Lower lobe of right lung (tissue), 2 donors: ENCODE measurements around the gene LRCH1. TPM values are rescaled to one million over a fixed set of nuclear protein-coding genes. Genes with fewer than 3 reads are reported as not detected.

Source experiments
- ATAC-seq, 2 donors: fragments of 200-7000 bp; cut with Tn5 transposase; one replicate each; pipeline ENCODE4 v1.9.1; 2020 to 2022; ENCODE audit warnings: mild to moderate bottlenecking in 2 of 2, moderate library complexity in 2 of 2
- DNase-seq: peaks from one replicate; pipeline ENCODE4 v3.0.0-alpha.2; 2020
- H3K27ac ChIP-seq: fragments of 200-600 bp; one replicate; pipeline ENCODE4 v1.8.0; 2022
- H3K27me3 ChIP-seq: fragments of 200-600 bp; one replicate; pipeline ENCODE4 v1.8.0; 2022; ENCODE audit warnings: low read depth
- H3K36me3 ChIP-seq: fragments of 200-600 bp; one replicate; pipeline ENCODE4 v1.8.0; 2022; ENCODE audit warnings: mild to moderate bottlenecking
- H3K4me1 ChIP-seq: fragments of 200-600 bp; one replicate; pipeline ENCODE4 v1.8.0; 2022
- H3K4me3 ChIP-seq: fragments of 200-600 bp; one replicate; pipeline ENCODE4 v1.8.0; 2022; ENCODE audit warnings: mild to moderate bottlenecking
- H3K9me3 ChIP-seq: fragments of 200-600 bp; one replicate; pipeline ENCODE4 v1.8.0; 2022
- intact Hi-C: fragments of 100-400 bp; cut with DNase I; formaldehyde crosslinking; loops from one replicate; pipeline ENCODE4 v1.11.0; 2022
- total RNA-seq: library from RNA; stranded (reverse); fragmentation: NEBNext Ultra II Directional; extraction: Animal tissue kit (Norgen Biotek cat#: 25700); gene quantifications from one replicate; pipeline ENCODE4 v1.2.1, GENCODE V29; 2021
- TF ChIP-seq, protein P1 (sequence below): fragments of 200-600 bp; IDR thresholded peaks from one replicate; pipeline ENCODE4 v1.8.0; 2022; ENCODE audit warnings: antibody characterized with exemption, mild to moderate bottlenecking
- donor health status: DM: no; HTN: yes; CAD: no; lungs with severe emphysema.

Gene LRCH1
- total RNA-seq, 1 donor from 2014 or later: 25.9 TPM

DNA sequence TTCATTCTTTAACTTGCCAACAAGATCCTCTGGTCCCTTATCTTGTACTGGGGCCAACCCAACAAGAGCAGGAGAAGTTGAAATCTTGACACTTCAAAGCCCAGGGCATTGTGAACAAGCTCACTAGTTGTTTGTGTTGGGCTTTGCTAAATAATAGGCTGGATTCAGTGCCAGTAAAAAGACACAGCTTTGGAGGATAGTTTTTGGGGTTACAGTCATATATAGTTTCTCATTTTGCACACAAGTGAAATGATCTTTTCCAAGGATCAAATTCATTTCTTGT, 30.3 kb upstream of the LRCH1 start:
- ATAC-seq: no peak
- H3K4me1 ChIP-seq: peaks cover 4% of the 10 kb centered on the region
- no peaks in the 10 kb centered on the region for H3K27me3 ChIP-seq
- TF ChIP-seq, protein P1, sequence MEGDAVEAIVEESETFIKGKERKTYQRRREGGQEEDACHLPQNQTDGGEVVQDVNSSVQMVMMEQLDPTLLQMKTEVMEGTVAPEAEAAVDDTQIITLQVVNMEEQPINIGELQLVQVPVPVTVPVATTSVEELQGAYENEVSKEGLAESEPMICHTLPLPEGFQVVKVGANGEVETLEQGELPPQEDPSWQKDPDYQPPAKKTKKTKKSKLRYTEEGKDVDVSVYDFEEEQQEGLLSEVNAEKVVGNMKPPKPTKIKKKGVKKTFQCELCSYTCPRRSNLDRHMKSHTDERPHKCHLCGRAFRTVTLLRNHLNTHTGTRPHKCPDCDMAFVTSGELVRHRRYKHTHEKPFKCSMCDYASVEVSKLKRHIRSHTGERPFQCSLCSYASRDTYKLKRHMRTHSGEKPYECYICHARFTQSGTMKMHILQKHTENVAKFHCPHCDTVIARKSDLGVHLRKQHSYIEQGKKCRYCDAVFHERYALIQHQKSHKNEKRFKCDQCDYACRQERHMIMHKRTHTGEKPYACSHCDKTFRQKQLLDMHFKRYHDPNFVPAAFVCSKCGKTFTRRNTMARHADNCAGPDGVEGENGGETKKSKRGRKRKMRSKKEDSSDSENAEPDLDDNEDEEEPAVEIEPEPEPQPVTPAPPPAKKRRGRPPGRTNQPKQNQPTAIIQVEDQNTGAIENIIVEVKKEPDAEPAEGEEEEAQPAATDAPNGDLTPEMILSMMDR: no peak
- H3K27ac ChIP-seq: no peak overlapping the region
- no peaks in the 10 kb centered on the region for H3K9me3 ChIP-seq
- H3K36me3 ChIP-seq: no peaks in the 10 kb centered on the region
- no peak for DNase-seq
- intact Hi-C loops: no loop called here
- no peak overlapping the region for H3K4me3 ChIP-seq

DNA sequence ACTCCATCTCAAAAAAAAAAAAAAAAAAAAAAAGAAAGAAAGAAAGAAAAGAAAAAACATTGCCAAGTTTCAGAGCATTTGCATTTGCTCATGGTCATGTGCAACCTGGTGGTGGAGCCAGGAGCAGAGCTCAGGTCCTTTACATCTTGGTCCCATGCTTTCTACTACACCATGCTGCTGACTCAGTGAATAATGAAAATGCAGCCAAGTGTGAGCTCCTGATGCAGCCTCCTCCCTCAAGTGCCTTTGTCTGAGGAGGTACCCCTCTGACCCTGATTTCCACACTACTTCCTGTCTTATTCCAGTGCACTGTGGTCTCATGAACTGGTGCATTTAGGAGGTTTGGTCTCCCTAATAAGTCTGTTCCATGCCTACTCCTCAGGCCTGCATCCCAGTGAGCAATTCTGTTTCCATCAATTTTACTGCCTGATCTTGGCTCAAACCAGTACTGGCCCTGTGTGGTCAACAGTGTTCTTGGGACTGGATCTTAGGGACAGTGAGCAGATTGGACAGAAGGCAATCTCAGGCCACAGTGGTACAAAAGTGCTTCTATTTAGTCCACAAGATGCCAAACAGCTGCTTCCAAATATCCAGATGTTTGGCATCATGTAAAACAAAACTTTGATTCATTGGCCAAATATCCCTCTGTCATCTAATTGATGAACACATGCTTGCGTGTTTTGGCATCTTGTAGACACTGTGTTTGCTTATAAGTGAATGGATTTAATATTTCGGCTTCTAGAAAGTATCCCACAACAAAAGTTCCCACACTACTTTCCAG, 28.8 kb upstream of the LRCH1 start:
- DNase-seq (no peak), ATAC-seq (no peak)
- Histone ChIP-seq H3K4me3 (no peak overlapping the region), H3K9me3 (no peaks in the 10 kb centered on the region), H3K27me3 (no peaks in the 10 kb centered on the region), H3K27ac (no peak overlapping the region), H3K36me3 (no peaks in the 10 kb centered on the region), H3K4me1 (peaks cover 4% of the 10 kb centered on the region)
- TF ChIP-seq, protein P1: no peak
- intact Hi-C loops: no loop called here

DNA sequence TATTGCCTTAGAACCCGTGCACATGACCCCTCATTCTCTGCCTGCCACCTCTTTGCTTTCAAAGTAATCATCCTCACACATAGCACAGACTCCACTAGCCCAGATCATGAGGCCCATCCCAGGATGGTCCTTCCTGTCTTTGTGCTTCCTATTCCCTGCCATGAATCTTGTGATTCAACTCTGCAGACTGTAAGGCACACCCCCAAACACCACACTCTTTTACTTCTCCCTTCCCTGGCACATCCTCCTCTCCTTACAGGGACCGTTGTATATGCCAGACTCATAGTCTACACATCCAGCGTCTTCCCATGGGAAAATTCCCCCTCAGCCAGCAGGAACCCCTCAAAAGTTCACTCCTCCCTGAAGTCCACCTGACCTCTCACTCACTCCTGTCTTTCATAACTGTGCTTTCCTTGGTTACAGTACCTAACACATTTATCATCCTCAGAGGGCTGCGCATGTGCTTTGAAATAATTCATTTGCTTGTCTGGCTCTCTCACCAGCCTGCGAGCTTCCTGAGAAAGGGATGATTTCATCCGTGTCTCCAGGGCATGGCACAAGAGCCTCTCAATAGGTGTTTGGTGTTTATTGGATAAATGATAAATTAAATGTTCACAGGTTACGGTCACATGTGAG, 26.8 kb upstream of the LRCH1 start:
- ATAC-seq (no peak), DNase-seq (no peak)
- Histone ChIP-seq H3K36me3 (no peaks in the 10 kb centered on the region), H3K27ac (no peak overlapping the region), H3K9me3 (no peaks in the 10 kb centered on the region), H3K4me1 (no peaks in the 10 kb centered on the region), H3K4me3 (no peak overlapping the region), H3K27me3 (no peaks in the 10 kb centered on the region)
- TF ChIP-seq, protein P1: no peak
- intact Hi-C loops: no loop called here

DNA sequence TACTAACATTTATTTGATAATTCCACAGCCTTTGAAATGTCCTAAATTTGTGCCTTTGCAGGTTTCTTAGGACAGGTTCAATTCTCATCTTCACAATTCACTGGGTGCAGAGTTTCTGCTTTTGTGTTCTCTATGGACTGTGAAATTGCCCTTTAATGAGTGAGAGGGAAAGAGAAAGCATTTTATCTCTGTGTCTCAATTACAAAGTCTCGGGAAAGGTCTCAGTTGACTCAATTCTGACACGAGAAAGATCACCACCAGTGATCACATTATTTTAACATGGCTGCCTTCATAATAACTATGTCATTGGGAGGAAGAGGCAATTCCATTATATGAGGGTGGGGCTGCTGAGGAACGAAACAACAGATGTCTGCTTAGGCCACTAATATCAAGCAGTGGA, 26.2 kb upstream of the LRCH1 start:
- ATAC-seq: no peak
- intact Hi-C loops: no loop called here

DNA sequence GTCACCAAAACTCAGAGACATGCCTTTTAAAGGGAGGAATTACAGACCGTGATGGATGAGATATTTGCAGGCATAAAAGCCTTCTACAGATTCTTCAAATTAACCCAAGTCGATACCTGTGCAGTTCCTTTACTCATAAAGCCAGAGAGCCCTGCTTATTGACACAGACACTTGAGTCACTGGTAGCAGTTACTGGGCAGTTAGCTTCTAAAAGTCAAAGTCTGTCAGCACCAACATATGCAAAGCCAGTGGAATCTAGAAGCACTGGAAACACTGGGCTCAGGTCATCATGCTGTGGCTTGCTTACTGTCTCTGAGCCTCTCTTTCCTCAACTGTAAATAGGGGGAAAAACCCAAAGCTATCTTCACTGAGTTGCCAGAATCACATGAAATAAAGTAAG, 25.7 kb upstream of the LRCH1 start:
- no peak for ATAC-seq
- H3K27ac ChIP-seq: no peak overlapping the region
- intact Hi-C loops: no loop called here
- no peaks in the 10 kb centered on the region for H3K27me3 ChIP-seq
- H3K9me3 ChIP-seq: no peaks in the 10 kb centered on the region
- no peaks in the 10 kb centered on the region for H3K36me3 ChIP-seq
- no peak for DNase-seq
- TF ChIP-seq, protein P1: no peak
- H3K4me1 ChIP-seq: no peaks in the 10 kb centered on the region
- no peak overlapping the region for H3K4me3 ChIP-seq

More for the DNA sequence above, 26.2 kb upstream of the LRCH1 start:
- TF ChIP-seq, protein P1: no peak
- no peak for DNase-seq
- H3K9me3 ChIP-seq: no peaks in the 10 kb centered on the region
- no peak overlapping the region for H3K4me3 ChIP-seq
- H3K4me1 ChIP-seq: no peaks in the 10 kb centered on the region
- H3K27me3 ChIP-seq: no peaks in the 10 kb centered on the region
- no peak overlapping the region for H3K27ac ChIP-seq
- no peaks in the 10 kb centered on the region for H3K36me3 ChIP-seq
